HuH-7 (cell line): ENCODE data around the gene VSTM4.

ENCODE experiments used
- DNase-seq: peaks from one replicate; pipeline ENCODE4 v3.0.0; 2011; ENCODE audit warnings: low spot score

The VSTM4 gene

DNA sequence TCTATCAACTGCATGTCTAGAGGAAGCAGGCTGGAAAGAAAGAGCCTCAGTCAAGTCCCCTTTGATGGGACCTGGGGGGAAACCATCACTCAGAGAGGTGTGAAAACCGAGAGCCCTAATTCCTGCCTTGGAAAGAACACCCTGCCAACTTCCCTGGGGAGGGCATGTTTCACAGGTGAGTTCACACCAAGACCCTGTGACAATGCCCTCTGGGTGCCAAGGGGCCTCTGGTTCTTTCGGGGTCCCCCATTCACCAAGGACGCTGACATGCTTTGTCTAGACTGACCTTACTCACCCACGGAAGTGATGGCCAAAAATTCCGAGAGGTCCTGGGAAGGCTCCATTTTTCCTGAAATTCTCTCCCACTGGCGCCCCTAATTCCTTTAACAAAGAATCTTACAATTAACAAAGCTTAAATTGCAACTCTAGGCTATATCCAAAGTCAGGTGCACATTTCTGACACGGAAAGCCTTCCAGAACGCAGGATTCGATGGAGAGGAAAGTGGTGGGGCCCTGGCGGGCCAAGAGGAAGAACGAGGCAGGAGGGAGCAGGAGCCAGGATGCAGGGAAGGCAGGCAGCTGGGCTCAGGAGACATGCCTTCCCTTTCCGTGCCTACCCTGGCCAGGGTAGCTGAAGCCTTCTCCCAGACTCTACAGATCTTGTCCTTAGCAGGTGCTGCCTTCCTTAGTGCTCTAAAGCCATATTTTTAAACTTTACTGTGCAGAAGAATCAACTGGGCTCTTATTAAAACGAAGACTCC lies 23.7 kb downstream of the VSTM4 start:
- no peak for DNase-seq

GRCh38 chr10:49090696-49091380 lies 24.5 kb downstream of the VSTM4 start:
- DNase-seq, result no peak

DNA sequence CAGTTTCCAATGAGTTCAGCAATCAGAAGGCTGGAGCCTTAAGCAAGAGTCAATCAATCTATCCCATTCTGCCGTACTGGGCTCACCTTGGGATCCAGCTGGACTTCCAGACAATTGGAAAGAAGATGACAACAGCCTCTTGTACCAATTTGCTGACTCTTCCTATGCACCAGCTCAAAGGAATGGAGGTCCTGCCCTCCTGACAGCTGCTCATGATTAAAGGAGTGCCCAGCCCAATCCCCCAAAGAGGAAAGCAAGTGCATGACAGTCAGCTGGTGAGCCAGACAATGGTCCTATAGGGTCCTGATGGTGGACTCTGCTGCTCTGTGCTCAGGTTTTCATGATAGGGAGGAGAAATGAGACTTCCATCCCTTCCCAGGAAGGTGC lies 25.1 kb downstream of the VSTM4 start:
- DNase-seq, result no peak

DNA sequence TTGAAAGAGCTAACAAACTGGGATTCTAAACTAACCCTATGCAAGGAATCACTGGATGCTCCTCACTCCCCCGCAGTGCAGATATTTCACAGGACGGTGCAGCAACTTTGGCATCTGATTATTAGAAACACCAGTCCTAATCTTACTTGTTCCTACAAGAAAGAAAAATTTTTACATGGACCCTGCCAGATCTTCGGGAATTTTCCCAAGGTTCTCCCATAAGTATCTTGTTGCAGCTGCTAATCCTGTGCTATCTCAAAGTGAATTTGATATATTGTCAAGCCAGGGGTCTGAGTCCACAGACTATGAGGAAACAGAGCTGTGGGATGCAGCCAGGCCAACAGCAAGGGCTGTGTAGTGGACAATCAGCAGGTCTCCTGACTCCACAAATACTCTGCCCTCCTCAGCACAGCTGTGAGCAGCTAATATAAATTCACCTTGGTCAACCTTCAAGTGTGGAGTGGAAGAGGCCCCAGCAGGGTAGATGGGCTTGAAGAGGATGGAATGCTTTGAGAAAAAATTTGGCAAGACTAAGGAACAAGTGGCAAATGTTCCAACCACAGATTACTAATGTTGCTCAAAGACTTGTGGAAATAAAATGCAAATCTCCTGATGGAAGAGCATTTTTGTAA lies 25.6 kb downstream of the VSTM4 start:
- DNase-seq, result no peak

DNA sequence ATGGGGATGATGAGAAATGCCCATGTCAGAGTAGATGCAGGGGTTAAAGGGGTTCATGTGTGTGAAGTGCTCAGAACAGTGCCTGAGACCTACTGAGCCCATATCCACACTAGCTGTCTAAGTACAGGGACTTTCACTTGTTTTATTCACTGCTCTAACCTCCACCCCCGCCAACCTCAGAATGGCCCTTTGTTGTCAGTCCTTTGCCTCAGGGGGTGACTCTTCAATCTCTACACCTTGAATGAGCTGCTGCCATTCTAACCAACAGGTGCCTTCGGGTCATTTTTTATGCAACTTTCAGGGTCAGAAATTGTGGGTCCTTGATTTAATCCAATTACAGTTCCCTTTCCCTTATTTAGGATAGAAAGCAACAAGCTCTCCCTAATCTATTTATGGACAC lies 26.2 kb downstream of the VSTM4 start:
- no peak for DNase-seq

- no peak for DNase-seq
Observed at GRCh38 chr10:49086889-49087288, 28.4 kb downstream of the VSTM4 start.

- no peak for DNase-seq
Observed at GRCh38 chr10:49083261-49083660, 32.1 kb downstream of the VSTM4 start.

GRCh38 chr10:49082766-49083165 lies 32.6 kb downstream of the VSTM4 start:
- DNase-seq, result no peak

DNA sequence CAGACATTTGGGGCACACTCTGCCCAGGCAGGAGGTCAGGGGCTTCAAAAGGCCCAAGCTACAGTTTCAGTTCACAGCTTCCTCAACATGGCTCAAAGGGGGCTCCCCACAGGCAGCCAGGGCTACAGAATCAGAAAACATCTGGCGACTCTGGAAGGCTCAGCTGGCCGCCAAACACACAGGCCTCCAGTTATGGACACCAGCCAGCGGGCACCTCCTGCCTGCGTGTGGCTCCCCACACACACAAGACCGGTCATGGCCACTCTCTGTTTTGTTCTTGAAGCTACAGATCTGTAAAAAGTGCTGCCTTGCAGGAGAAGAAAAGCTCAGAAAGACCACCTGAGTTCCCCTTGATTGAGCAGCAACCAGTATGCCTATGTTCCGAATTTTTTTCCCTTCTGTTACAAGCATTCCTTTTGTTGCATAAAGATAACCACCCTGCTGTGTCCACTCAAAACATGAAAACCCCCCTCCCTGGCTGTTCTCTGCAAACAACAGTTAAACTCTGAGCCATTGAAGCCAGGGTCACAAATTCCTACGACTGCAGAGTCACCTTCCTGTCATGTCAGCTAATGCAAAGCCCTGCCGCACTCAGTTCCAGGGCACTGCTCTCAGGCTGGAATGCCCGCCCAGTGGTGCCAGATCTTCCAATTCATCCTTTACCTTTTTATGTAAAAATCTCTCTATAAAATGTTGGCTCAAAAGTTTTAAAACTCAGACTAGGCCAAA lies 33.6 kb downstream of the VSTM4 start:
- no peak for DNase-seq

DNA sequence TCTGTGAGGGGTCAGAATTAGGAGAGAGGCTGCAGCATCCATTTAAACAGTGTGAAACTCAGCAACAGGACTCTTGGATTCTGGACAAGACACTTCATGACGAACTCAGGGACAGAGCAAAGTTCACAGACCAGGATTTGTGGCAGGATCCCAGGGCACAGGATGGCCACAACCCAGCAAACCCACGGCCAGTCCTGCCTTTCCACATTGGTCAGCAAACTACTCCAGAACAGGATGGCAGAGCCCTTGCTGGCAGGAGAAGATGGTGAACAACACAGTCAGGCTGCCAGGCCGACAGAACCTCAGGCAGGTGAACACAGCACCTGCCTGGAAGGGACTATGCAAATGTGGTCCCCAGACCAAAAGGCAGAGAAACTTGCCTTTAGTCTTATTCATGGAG lies 34.4 kb downstream of the VSTM4 start:
- DNase-seq, result no peak

DNA sequence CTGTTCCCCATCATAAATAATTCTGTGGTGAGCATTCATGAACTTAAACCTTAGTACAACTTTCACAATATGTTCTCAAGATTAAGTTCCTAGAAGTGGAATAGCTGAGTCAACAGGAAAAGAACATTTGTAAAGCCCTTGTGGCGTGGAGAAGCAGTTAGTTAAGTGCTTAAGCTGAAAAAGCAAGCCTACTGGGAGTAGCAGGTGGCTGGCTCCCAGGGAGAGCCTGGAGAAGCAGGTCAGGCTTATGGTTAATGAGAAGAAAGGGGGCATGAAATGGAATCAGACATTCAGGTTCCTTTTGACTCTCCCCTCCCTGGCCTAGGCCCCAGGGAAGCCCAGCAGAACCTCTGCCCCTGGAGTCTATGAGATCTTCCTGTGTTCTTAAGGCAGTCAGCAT lies 35.3 kb downstream of the VSTM4 start:
- no peak for DNase-seq

DNA sequence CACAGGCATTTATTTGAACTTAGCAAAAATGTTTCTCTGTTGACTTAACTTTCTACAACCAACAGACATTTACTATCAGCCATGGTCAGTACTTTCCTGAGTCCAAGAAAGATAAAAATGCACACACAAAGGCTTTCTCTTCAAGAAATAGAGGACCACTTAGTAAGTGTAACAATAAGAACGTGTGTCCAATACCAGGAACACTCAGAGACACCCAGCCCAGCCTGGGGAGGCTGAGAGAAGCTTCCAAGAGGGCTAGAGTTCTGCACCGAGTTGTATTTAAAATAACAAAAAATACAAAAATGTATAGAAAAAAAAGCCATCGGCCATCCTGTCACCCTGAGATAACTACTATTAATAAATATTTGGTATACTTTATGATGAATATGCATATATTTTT lies 35.8 kb downstream of the VSTM4 start:
- DNase-seq, result no peak

DNA sequence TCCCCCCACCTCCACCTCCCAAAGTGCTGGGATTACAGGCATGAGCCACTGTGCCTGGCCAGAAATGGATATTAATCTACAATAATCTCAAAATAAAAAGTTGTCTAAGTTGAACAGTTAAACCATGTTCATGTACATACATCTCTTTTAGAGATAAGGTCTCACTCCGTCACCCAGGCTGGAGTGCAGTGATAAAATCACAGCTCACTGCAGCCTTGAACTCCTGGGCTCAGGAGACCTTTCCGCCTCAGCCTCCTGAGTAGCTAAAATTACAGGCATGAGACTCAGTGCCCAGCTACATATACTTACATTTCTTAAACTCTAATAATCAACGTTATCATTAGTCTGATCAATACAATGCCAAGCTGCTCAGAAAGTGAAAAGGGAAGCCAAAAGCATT lies 36.2 kb downstream of the VSTM4 start:
- no peak for DNase-seq

DNA sequence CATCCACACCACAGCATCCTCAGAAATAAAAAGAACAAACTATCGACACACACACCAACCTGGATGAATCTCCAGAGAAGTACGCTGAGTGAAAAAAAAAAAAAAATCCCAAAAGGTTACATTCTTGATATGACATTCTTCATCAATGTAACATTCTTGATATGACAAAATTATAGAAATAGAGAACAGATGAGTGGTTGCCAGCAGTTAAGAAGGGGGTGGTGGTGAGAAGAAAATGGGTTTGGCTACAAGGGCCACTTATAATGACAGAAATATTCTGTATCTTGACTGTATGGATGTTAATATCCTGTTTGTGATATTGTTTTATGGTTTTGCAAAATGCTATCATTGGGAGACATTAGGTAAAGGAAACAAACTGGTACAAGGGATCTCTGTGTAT lies 36.9 kb downstream of the VSTM4 start:
- DNase-seq, result no peak

DNA sequence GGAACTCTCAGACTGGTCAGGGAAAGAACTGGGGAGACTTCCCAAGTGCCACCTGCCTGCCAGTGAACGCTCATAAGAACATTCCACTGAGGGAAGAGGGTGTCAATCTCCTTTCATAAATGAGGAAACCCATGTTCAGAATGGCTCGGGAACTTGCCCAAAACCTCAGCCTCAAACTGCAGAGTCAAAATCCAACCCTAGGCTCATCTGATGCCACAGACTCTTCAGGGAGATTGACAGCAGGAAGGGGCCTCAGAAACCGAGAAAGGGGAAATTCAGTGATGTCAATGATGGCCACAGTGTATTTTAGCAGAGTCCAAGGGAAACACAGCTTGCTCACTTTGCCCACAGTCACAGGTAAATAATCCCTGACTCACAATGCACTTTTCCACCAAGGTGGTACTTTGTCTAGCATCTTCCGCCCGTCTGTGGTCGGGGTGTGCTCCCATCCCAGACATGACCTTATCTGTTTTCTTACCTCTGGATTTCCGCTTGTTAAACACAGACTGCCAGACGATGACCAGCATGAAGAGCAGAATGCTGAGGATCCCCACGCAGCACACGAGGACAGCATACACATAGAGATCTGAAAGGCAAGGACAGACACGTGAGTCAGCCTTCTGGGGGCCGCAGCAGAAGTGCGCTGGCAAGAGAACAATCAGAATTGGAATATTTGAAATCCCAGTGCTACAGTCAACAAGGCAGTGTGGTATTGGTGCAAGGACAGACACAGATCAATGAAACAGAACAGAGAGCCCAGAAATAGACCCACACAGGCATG lies 38.4 kb downstream of the VSTM4 start:
- DNase-seq, result no peak

DNA sequence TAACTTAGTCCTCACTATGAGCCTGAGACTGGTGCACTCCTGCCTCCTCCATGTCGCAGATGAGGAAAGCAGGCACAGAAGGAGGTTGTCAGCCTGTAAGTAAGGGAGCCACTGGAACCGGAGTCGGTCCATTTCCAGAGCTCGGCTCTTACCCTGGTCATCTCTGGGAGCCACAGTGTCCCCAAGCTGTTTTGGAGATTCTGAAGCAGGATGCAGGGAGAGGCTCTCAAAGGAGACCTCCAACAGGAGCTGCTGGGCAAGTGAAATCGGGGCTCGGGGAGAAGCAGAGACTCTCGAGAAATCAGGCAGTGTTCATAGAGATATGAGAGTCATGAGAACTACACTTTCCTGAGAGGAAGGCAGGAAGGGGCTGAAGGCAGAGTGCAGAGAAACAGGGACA lies 39.0 kb downstream of the VSTM4 start:
- DNase-seq, result no peak

DNA sequence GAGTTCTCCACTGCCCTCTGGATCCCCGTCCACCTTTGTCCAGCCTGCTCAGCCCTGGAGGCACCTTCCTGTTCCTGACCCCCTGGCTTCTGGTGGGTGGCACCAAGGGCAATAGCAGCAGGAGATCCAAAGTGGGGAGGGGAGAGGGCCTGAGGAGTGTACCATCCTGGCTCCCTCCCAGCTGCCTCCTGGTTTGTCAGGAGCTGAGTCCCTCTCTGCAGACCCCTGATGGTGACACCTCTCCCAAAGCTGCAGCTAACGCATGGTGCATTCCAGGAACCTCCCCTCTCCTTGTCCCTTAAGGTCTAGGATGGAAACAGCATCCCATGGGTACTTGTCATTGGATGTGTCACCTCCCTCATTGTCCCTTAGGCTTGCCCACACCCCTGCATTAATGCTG lies 39.6 kb downstream of the VSTM4 start:
- no peak for DNase-seq

GRCh38 chr10:49074836-49075682 lies 40.3 kb downstream of the VSTM4 start:
- DNase-seq, result no peak

DNA sequence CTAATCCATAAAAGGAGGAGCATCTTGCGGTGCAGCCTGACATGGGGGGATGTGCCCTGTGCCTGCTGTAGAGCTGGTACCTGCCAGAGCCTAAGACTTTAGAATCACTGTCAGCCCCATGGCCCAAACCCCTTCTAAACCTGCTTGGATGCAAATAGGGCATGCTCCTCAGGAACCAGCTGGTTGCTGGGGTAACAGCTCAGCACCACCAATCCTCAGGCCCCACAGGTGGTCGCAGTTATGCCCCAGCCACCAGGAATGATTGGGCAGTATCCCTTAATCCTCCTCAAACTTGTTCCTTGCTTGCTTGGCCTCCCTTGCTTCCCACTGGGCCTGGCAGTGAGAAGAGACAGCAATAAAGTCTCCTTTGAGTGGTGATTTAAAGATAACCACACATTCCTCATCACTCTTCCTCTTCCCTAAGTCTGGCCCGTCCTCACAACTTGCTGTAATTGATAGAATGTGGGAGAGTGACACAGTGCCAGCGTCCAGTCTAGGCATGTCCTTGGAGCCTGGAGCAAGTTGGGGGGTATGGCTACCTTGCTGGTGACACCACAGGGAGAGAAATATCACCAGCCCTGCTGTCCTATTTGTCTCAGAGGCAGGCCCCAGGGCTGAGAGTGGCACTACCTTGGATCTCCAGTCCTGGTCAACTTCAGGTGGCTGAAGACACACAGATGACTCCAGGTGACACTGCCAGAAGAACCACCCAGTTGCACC lies 43.0 kb downstream of the VSTM4 start:
- DNase-seq, result no peak

DNA sequence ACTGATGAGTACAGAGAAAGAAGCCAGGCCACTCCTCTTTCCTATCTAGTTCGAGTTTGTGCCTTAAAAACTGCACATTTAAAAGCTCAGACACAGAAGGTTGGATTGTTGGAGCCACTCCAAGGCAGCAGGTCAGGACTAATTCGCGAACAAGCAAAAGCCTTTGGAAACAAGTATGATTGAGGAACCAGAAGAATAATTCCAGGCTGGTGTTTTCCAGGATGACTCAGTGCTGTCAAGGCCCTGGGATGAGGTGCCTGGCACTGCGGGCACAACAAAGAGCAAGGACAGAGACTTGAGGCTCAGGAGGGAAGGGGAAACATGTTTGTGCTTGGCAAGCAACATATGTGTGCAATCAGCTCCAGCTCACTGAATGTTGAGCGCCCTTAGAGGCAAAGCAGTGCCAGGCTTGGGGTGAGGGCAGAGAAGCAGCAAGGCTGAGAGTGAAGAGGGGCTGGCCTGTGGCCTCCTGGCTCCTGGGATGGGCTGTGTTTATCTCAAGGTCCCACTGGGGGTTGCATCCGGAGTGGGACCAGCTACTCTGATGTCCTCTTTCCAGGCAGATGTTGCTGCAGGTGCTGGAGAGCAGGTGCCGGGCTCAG lies 44.1 kb downstream of the VSTM4 start:
- DNase-seq, result no peak
